Activated naive CD8-positive, alpha-beta T cell treated with anti-CD3 and anti-CD28 coated beads, Interleukin-2, amount 50 U/mL, for 24 hours (primary cell): ENCODE results near the gene ABCA6.
"Not testable (repeated sequence)": the region's sequence is repeated elsewhere in the genome, so short reads cannot be mapped to it uniquely, and the experiment has no call there.

Experiments used
- ATAC-seq: fragments of 150-1000 bp; cut with Tn5 transposase; one replicate; pipeline ENCODE4 v1.10.0; 2021
- DNase-seq: peaks from one replicate; pipeline ENCODE4 v3.0.0; 2021
- H3K27ac Mint-ChIP-seq: one replicate; pipeline ENCODE4 v1.8.0; 2021; ENCODE audit warnings: mild to moderate bottlenecking, mixed read lengths
- H3K27me3 Mint-ChIP-seq: one replicate; pipeline ENCODE4 v1.8.0; 2021; ENCODE audit warnings: mixed read lengths
- H3K36me3 Mint-ChIP-seq: one replicate; pipeline ENCODE4 v1.8.0; 2021; ENCODE audit warnings: low read depth, mixed read lengths
- H3K4me1 Mint-ChIP-seq: one replicate; pipeline ENCODE4 v1.8.0; 2021; ENCODE audit warnings: mixed read lengths
- H3K4me3 Mint-ChIP-seq: one replicate; pipeline ENCODE4 v1.8.0; 2021; ENCODE audit warnings: mild to moderate bottlenecking, moderate library complexity, mixed read lengths
- H3K9me3 Mint-ChIP-seq: one replicate; pipeline ENCODE4 v1.8.0; 2021; ENCODE audit warnings: mixed read lengths

The ABCA6 gene

GRCh38 chr17:69141431-69142174 lies at the start of gene ABCA6:
ABCA6 (minus strand) TSS chr17:69141895; CDS start chr17:69140703, 1,192 bp downstream.
- H3K36me3 Mint-ChIP-seq = no peaks in the 10 kb centered on the region
- no peak within 1 kb of the TSS for H3K27ac Mint-ChIP-seq
- H3K4me1 Mint-ChIP-seq = no peaks in the 10 kb centered on the region

GRCh38 chr17:69188796-69189195 lies 47.1 kb upstream of the ABCA6 start:
- DNase-seq = no peak
- H3K27me3 Mint-ChIP-seq = no peaks in the 10 kb centered on the region
- H3K4me3 Mint-ChIP-seq = no peak overlapping the region
- no peak overlapping the region for H3K27ac Mint-ChIP-seq
- no peaks in the 10 kb centered on the region for H3K4me1 Mint-ChIP-seq
- no peaks in the 10 kb centered on the region for H3K36me3 Mint-ChIP-seq
- no peaks in the 10 kb centered on the region for H3K9me3 Mint-ChIP-seq
- ATAC-seq = no peak

More at GRCh38 chr17:69141431-69142174, at the start of gene ABCA6:
- DNase-seq (no peak), ATAC-seq (no peak)
- Mint-ChIP-seq H3K4me3 (no peak within 1 kb of the TSS), H3K27me3 (peaks cover 3% of the 10 kb centered on the region), H3K9me3 (peaks cover 3% of the 10 kb centered on the region)

GRCh38 chr17:69188064-69188463 lies 46.4 kb upstream of the ABCA6 start:
- Mint-ChIP-seq H3K36me3 (no peaks in the 10 kb centered on the region), H3K4me1 (no peaks in the 10 kb centered on the region), H3K27me3 (no peaks in the 10 kb centered on the region), H3K4me3 (no peak overlapping the region), H3K27ac (no peak overlapping the region), H3K9me3 (no peaks in the 10 kb centered on the region)
- DNase-seq (no peak), ATAC-seq (no peak)

- Mint-ChIP-seq H3K9me3 (no peaks in the 10 kb centered on the region), H3K27me3 (no peaks in the 10 kb centered on the region), H3K36me3 (no peaks in the 10 kb centered on the region), H3K27ac (no peak overlapping the region), H3K4me3 (no peak overlapping the region), H3K4me1 (no peaks in the 10 kb centered on the region)
- DNase-seq (no peak), ATAC-seq (no peak)
These were observed 45.6 kb upstream of the ABCA6 start for GRCh38 chr17:69187294-69187693.

- H3K4me1 Mint-ChIP-seq = no peaks in the 10 kb centered on the region
- no peaks in the 10 kb centered on the region for H3K9me3 Mint-ChIP-seq
- H3K4me3 Mint-ChIP-seq = no peak overlapping the region
- H3K27me3 Mint-ChIP-seq = no peaks in the 10 kb centered on the region
- no peak overlapping the region for H3K27ac Mint-ChIP-seq
- no peaks in the 10 kb centered on the region for H3K36me3 Mint-ChIP-seq
- ATAC-seq (peak; percentile 33), DNase-seq (no peak)
These were observed 37.7 kb upstream of the ABCA6 start for GRCh38 chr17:69179227-69179952.

- Mint-ChIP-seq H3K4me1 (no peaks in the 10 kb centered on the region), H3K27me3 (no peaks in the 10 kb centered on the region), H3K36me3 (no peaks in the 10 kb centered on the region), H3K27ac (no peak overlapping the region), H3K9me3 (no peaks in the 10 kb centered on the region), H3K4me3 (no peak overlapping the region)
- no peak for DNase-seq
- no peak for ATAC-seq
These were observed 34.7 kb upstream of the ABCA6 start for GRCh38 chr17:69176457-69176795.

- ATAC-seq = no peak
- no peak for DNase-seq
These were observed 34.1 kb upstream of the ABCA6 start for GRCh38 chr17:69175625-69176456.

GRCh38 chr17:69175262-69175624 lies 33.5 kb upstream of the ABCA6 start:
- ATAC-seq (no peak), DNase-seq (no peak)
- Mint-ChIP-seq H3K36me3 (no peaks in the 10 kb centered on the region), H3K27me3 (no peaks in the 10 kb centered on the region), H3K9me3 (no peaks in the 10 kb centered on the region), H3K4me1 (no peaks in the 10 kb centered on the region), H3K4me3 (no peak overlapping the region), H3K27ac (no peak overlapping the region)

More at GRCh38 chr17:69175625-69176456, 34.1 kb upstream of the ABCA6 start:
- Mint-ChIP-seq H3K27me3 (no peaks in the 10 kb centered on the region), H3K4me1 (no peaks in the 10 kb centered on the region), H3K27ac (no peak overlapping the region), H3K4me3 (no peak overlapping the region), H3K9me3 (no peaks in the 10 kb centered on the region), H3K36me3 (no peaks in the 10 kb centered on the region)

- Mint-ChIP-seq H3K4me3 (no peak overlapping the region), H3K9me3 (peaks cover 6% of the 10 kb centered on the region), H3K36me3 (no peaks in the 10 kb centered on the region), H3K4me1 (no peaks in the 10 kb centered on the region), H3K27ac (no peak overlapping the region), H3K27me3 (no peaks in the 10 kb centered on the region)
- no peak for ATAC-seq
- no peak for DNase-seq
These were observed 31.4 kb upstream of the ABCA6 start for GRCh38 chr17:69173118-69173517.

GRCh38 chr17:69170377-69170776 lies 28.7 kb upstream of the ABCA6 start:
- Mint-ChIP-seq H3K27ac (no peak overlapping the region), H3K4me1 (no peaks in the 10 kb centered on the region), H3K9me3 (peaks cover 6% of the 10 kb centered on the region), H3K36me3 (no peaks in the 10 kb centered on the region), H3K27me3 (no peaks in the 10 kb centered on the region), H3K4me3 (no peak overlapping the region)
- no peak for DNase-seq
- no peak for ATAC-seq

- not testable (repeated sequence) for H3K9me3 Mint-ChIP-seq, H3K36me3 Mint-ChIP-seq, H3K4me1 Mint-ChIP-seq, H3K4me3 Mint-ChIP-seq, ATAC-seq, H3K27me3 Mint-ChIP-seq, DNase-seq, H3K27ac Mint-ChIP-seq
These were observed 26.9 kb upstream of the ABCA6 start for GRCh38 chr17:69168642-69169041.

GRCh38 chr17:69166957-69167356 lies 25.3 kb upstream of the ABCA6 start:
- DNase-seq = no peak
- Mint-ChIP-seq H3K9me3 (peaks cover 6% of the 10 kb centered on the region), H3K4me1 (no peaks in the 10 kb centered on the region), H3K36me3 (no peaks in the 10 kb centered on the region), H3K4me3 (no peak overlapping the region), H3K27ac (no peak overlapping the region), H3K27me3 (no peaks in the 10 kb centered on the region)
- no peak for ATAC-seq

- no peak for ATAC-seq
- DNase-seq = no peak
- Mint-ChIP-seq H3K4me3 (no peak overlapping the region), H3K4me1 (no peaks in the 10 kb centered on the region), H3K36me3 (no peaks in the 10 kb centered on the region), H3K27me3 (no peaks in the 10 kb centered on the region), H3K9me3 (peaks cover 6% of the 10 kb centered on the region), H3K27ac (no peak overlapping the region)
These were observed 22.5 kb upstream of the ABCA6 start for GRCh38 chr17:69164206-69164605.

- no peak for DNase-seq
- Mint-ChIP-seq H3K9me3 (no peaks in the 10 kb centered on the region), H3K36me3 (peaks cover 3% of the 10 kb centered on the region), H3K27ac (no peak overlapping the region), H3K4me3 (no peak overlapping the region), H3K4me1 (no peaks in the 10 kb centered on the region), H3K27me3 (no peaks in the 10 kb centered on the region)
- no peak for ATAC-seq
These were observed 17.7 kb upstream of the ABCA6 start for GRCh38 chr17:69159418-69159817.

GRCh38 chr17:69154267-69154666 lies 12.6 kb upstream of the ABCA6 start:
- H3K36me3 Mint-ChIP-seq = peaks cover 3% of the 10 kb centered on the region
- H3K9me3 Mint-ChIP-seq = no peaks in the 10 kb centered on the region
- no peaks in the 10 kb centered on the region for H3K4me1 Mint-ChIP-seq
- H3K4me3 Mint-ChIP-seq = no peak overlapping the region
- ATAC-seq (no peak), DNase-seq (no peak)
- H3K27ac Mint-ChIP-seq = no peak overlapping the region
- no peaks in the 10 kb centered on the region for H3K27me3 Mint-ChIP-seq
